ENCODE results near the gene C9orf40.

The C9orf40 gene

GRCh38 chr9:74908665-74909064, 44.0 kb downstream of the C9orf40 start:
- H3K4me3 ChIP-seq (ENCODE audit: low read length), result no peak overlapping the region
- no peak for DNase-seq (ENCODE audit: low read depth)
- no peak for TF ChIP-seq CTCF (conservative IDR thresholded peaks at IDR 0.05; ENCODE audit: low read length)

GRCh38 chr9:74907085-74907484, 45.6 kb downstream of the C9orf40 start:
- no peak for TF ChIP-seq CTCF (conservative IDR thresholded peaks at IDR 0.05; ENCODE audit: low read length)
- no peak overlapping the region for H3K4me3 ChIP-seq (ENCODE audit: low read length)
- DNase-seq (ENCODE audit: low read depth), result no peak

- DNase-seq (ENCODE audit: low read depth), result no peak
- no peak overlapping the region for H3K4me3 ChIP-seq (ENCODE audit: low read length)
- no peak for TF ChIP-seq CTCF (conservative IDR thresholded peaks at IDR 0.05; ENCODE audit: low read length)
Measured at GRCh38 chr9:74901001-74901400, 51.7 kb downstream of the C9orf40 start.

All from AG10803 (cell line).